ENCODE data around the gene CEP43. TPM values are rescaled to one million over a fixed set of nuclear protein-coding genes. Genes with fewer than 3 reads are reported as not detected.

The CEP43 gene
- polyA plus RNA-seq, 2 of the 4 experiments (the other 2 are of a cell fraction): 12.1 to 19.6 TPM

- no peak for ATAC-seq
- ChIA-PET CTCF (interaction anchor here (0.8 kb wide), 1 partner anchor 8 kb away, joined by 3 read pairs; no protein-coding TSS in a partner anchor), POLR2A (no interaction called here)
- no peak for TF ChIP-seq MAZ (IDR thresholded peaks at IDR 0.05; ENCODE audit: borderline replicate concordance, low read depth, low read length)
- no peak for TF ChIP-seq PBX3 (IDR thresholded peaks at IDR 0.05)
- TF ChIP-seq ESRRA (IDR thresholded peaks at IDR 0.05; ENCODE audit: borderline replicate concordance, low read length): no peak
- no peak for TF ChIP-seq MYC (IDR thresholded peaks at IDR 0.05; ENCODE audit: borderline replicate concordance, low read length)
- Histone ChIP-seq H3K4me2 (no peak overlapping the region), H3K4me3 (no peak overlapping the region), H3K9me3 (no peaks in the 10 kb centered on the region), H3K27ac (no peak overlapping the region), H3K4me1 (no peaks in the 10 kb centered on the region; the same call in 2 of the 3 replicates)
- no peak for DNase-seq (ENCODE audit: low read depth in 1 of 2, low spot score in 1 of 2)
- 77% methylated on average over 13 of the region's 13 CpGs for WGBS (ENCODE audit: missing lambda C conversion rate)
- no peak for FAIRE-seq
Observed at GRCh38 chr6:166958926-166959861, 40.0 kb upstream of the CEP43 start.

GRCh38 chr6:166959911-166960608 is 39.1 kb upstream of the CEP43 start:
- Histone ChIP-seq H3K4me2 (no peak overlapping the region), H3K4me3 (no peak overlapping the region), H3K9me3 (no peaks in the 10 kb centered on the region), H3K4me1 (no peaks in the 10 kb centered on the region; the same call in 2 of the 3 replicates), H3K27ac (no peak overlapping the region)
- ATAC-seq: no peak
- no peak for DNase-seq (ENCODE audit: low read depth in 1 of 2, low spot score in 1 of 2)
- CTCF ChIA-PET: interaction anchor here (0.8 to 1.7 kb wide), 3 partner anchors 9 to 30 kb away, joined by 3 to 7 read pairs (median 3); no protein-coding TSS in a partner anchor
- POLR2A ChIA-PET: no interaction called here
- no peak for TF ChIP-seq CBX2 (IDR thresholded peaks at IDR 0.05; ENCODE audit: borderline replicate concordance, low read depth)
- no peak for TF ChIP-seq MAFK (IDR thresholded peaks at IDR 0.05; ENCODE audit: partially characterized antibody)
- no peak for TF ChIP-seq HDAC2 (IDR thresholded peaks at IDR 0.05)
- TF ChIP-seq CHD4 (IDR thresholded peaks at IDR 0.05; ENCODE audit: borderline replicate concordance): no peak
- no peak for TF ChIP-seq CBX8 (IDR thresholded peaks at IDR 0.05)
- no peak for TF ChIP-seq KDM1A (IDR thresholded peaks at IDR 0.05; ENCODE audit: low read depth)
- no peak for TF ChIP-seq HES2 (IDR thresholded peaks at IDR 0.05)
- TF ChIP-seq HEYL (CRISPR knock-in tag; IDR thresholded peaks at IDR 0.05): no peak
- TF ChIP-seq JUN (IDR thresholded peaks at IDR 0.05): no peak
- no peak for TF ChIP-seq ELK1 (IDR thresholded peaks at IDR 0.05; ENCODE audit: low read depth, low read length)
- no peak for TF ChIP-seq HOXA7 (CRISPR knock-in tag; IDR thresholded peaks at IDR 0.05)
- no peak for TF ChIP-seq ATOH8 (CRISPR knock-in tag; IDR thresholded peaks at IDR 0.05; ENCODE audit: low read depth)
- no peak for TF ChIP-seq EHF (CRISPR knock-in tag; IDR thresholded peaks at IDR 0.05)
- no peak for TF ChIP-seq GATA3 (IDR thresholded peaks at IDR 0.05; ENCODE audit: borderline replicate concordance)
- WGBS (ENCODE audit: missing lambda C conversion rate): 71% methylated on average over 6 of the region's 9 CpGs
- FAIRE-seq: no peak

- TF ChIP-seq CBX8 (IDR thresholded peaks at IDR 0.05): no peak
- no peak for TF ChIP-seq HOXB5 (CRISPR knock-in tag; IDR thresholded peaks at IDR 0.05)
- TF ChIP-seq MYC (IDR thresholded peaks at IDR 0.05; ENCODE audit: borderline replicate concordance, low read length): no peak
- TF ChIP-seq POLR2AphosphoS2 (conservative IDR thresholded peaks at IDR 0.05; ENCODE audit: low read length): no peak
- TF ChIP-seq ZSCAN20 (CRISPR knock-in tag; IDR thresholded peaks at IDR 0.05): no peak
- no peak for TF ChIP-seq CBX2 (IDR thresholded peaks at IDR 0.05; ENCODE audit: borderline replicate concordance, low read depth)
- TF ChIP-seq NPAS2 (CRISPR knock-in tag; IDR thresholded peaks at IDR 0.05; ENCODE audit: borderline replicate concordance): no peak
- no peak for TF ChIP-seq ZC3H11A (IDR thresholded peaks at IDR 0.05)
- H3K4me2 ChIP-seq: no peak overlapping the region
- H3K4me1 ChIP-seq: no peaks in the 10 kb centered on the region; the same call in 2 of the 3 replicates
- H3K9me3 ChIP-seq: no peaks in the 10 kb centered on the region
- no peak overlapping the region for H3K27ac ChIP-seq
- ChIA-PET CTCF (interaction anchor here (1.1 to 1.7 kb wide), 2 partner anchors 9 to 29 kb away, joined by 3 to 7 read pairs; no protein-coding TSS in a partner anchor), POLR2A (no interaction called here)
- no peak overlapping the region for H3K4me3 ChIP-seq
- FAIRE-seq: no peak
- no peak for ATAC-seq
- DNase-seq (ENCODE audit: low read depth in 1 of 2, low spot score in 1 of 2): no peak
- WGBS (ENCODE audit: missing lambda C conversion rate): 80% methylated on average over 1 of the region's 3 CpGs
Observed at GRCh38 chr6:166960609-166960978, 38.6 kb upstream of the CEP43 start.

Data from A549 (cell line).